SK-N-SH treated with all-trans-retinoic acid at 6 μM for 48 hours (cell line): ENCODE measurements around the gene SDHB.

ENCODE experiments used
- ARNTL ChIP-seq: fragments of 450-650 bp; formaldehyde crosslinking; IDR thresholded peaks from 2 replicates; pipeline ENCODE4 v1.5.0; 2020; ENCODE audit warnings: low read depth, mild to moderate bottlenecking, moderate library complexity, borderline replicate concordance
- BACH2 ChIP-seq: fragments of 250-450 bp; sonication (Bioruptor Pico); IDR thresholded peaks from 2 replicates; pipeline ENCODE4 v1.9.0; 2021; ENCODE audit warnings: mild to moderate bottlenecking, borderline replicate concordance
- CREB5 ChIP-seq: fragments of 250-450 bp; sonication (Bioruptor Pico); IDR thresholded peaks from 2 replicates; pipeline ENCODE4 v1.5.1; 2020; ENCODE audit warnings: low read depth, mild to moderate bottlenecking, moderate library complexity
- CSDC2 ChIP-seq: fragments of 250-450 bp; sonication (Bioruptor Pico); IDR thresholded peaks from 2 replicates; pipeline ENCODE4 v1.5.0; 2020; ENCODE audit warnings: mild to moderate bottlenecking, moderate library complexity
- CSRNP3 ChIP-seq: fragments of 250-450 bp; sonication (Bioruptor Pico); IDR thresholded peaks from 2 replicates; pipeline ENCODE4 v1.5.1; 2021; ENCODE audit warnings: mild to moderate bottlenecking, moderate library complexity
- ISL1 ChIP-seq: fragments of 250-450 bp; sonication (Bioruptor Pico); IDR thresholded peaks from 2 replicates; pipeline ENCODE4 v2.1.2; 2022; ENCODE audit warnings: mild to moderate bottlenecking, moderate library complexity
- RARB ChIP-seq: fragments of 250-450 bp; sonication (Bioruptor Pico); IDR thresholded peaks from 2 replicates; pipeline ENCODE4 v1.8.0; 2021; ENCODE audit warnings: mild to moderate bottlenecking, moderate library complexity
- TOX ChIP-seq: fragments of 250-450 bp; sonication (Bioruptor Pico); IDR thresholded peaks from 2 replicates; pipeline ENCODE4 v1.8.0; 2021; ENCODE audit warnings: mild to moderate bottlenecking, moderate library complexity, borderline replicate concordance
- TSHZ2 ChIP-seq: fragments of 250-450 bp; sonication (Bioruptor Pico); IDR thresholded peaks from 2 replicates; pipeline ENCODE4 v1.5.0; 2020; ENCODE audit warnings: mild to moderate bottlenecking, moderate library complexity
- ZC3H10 ChIP-seq: fragments of 250-450 bp; sonication (Bioruptor Pico); IDR thresholded peaks from 2 replicates; pipeline ENCODE4 v1.5.1; 2021; ENCODE audit warnings: mild to moderate bottlenecking, moderate library complexity
- ZFP3 ChIP-seq: fragments of 250-450 bp; sonication (Bioruptor Pico); IDR thresholded peaks from 2 replicates; pipeline ENCODE4 v1.5.0; 2020; ENCODE audit warnings: mild to moderate bottlenecking, moderate library complexity
- ZFP30 ChIP-seq: fragments of 450-650 bp; formaldehyde crosslinking; IDR thresholded peaks from 2 replicates; pipeline ENCODE4 v1.5.0; 2022; ENCODE audit warnings: mild to moderate bottlenecking, moderate library complexity
- ZNF565 ChIP-seq: fragments of 450-650 bp; formaldehyde crosslinking; conservative IDR thresholded peaks from 2 replicates; pipeline ENCODE4 v1.5.0; 2020; ENCODE audit warnings: low read depth, mild to moderate bottlenecking, moderate library complexity
- ZNF8 ChIP-seq: fragments of 450-650 bp; formaldehyde crosslinking; IDR thresholded peaks from 2 replicates; pipeline ENCODE4 v1.5.0; 2020; ENCODE audit warnings: mild to moderate bottlenecking, moderate library complexity

- no peak for TF ChIP-seq ZNF565 (CRISPR knock-in tag)
- no peak for TF ChIP-seq ZNF8 (CRISPR knock-in tag)
- TF ChIP-seq ZFP3 (CRISPR knock-in tag): no peak
- no peak for TF ChIP-seq ZFP30 (CRISPR knock-in tag)
- no peak for TF ChIP-seq BACH2
- TF ChIP-seq ISL1 (CRISPR knock-in tag): no peak
- no peak for TF ChIP-seq CSDC2 (CRISPR knock-in tag)
- no peak for TF ChIP-seq CSRNP3
- TF ChIP-seq CREB5: no peak
- TF ChIP-seq ZC3H10: no peak
- no peak for TF ChIP-seq ARNTL (CRISPR knock-in tag)
- no peak for TF ChIP-seq TSHZ2
- no peak for TF ChIP-seq RARB
- TF ChIP-seq TOX (CRISPR knock-in tag): no peak
These were observed 18.0 kb upstream of the SDHB start for GRCh38 chr1:17071794-17072193.
